SK-N-SH treated with all-trans-retinoic acid at 6 μM for 48 hours (cell line): ENCODE measurements around the gene OR9Q1.
A peak's percentile ranks its signal among the peaks of the same experiment; 100 is the strongest.

Experiments used
- ATAC-seq: fragments of 200-7000 bp; cut with Tn5 transposase; 3 replicates; pipeline ENCODE4 v1.9.1; 2020; ENCODE audit warnings: mild to moderate bottlenecking, moderate library complexity
- CSDC2 ChIP-seq: fragments of 250-450 bp; sonication (Bioruptor Pico); IDR thresholded peaks from 2 replicates; pipeline ENCODE4 v1.5.0; 2020; ENCODE audit warnings: mild to moderate bottlenecking, moderate library complexity
- ESRRG ChIP-seq: fragments of 250-450 bp; sonication (Bioruptor Pico); IDR thresholded peaks from 2 replicates; pipeline ENCODE4 v1.6.1; 2021; ENCODE audit warnings: mild to moderate bottlenecking
- GLIS3 ChIP-seq: fragments of 250-450 bp; sonication (Bioruptor Pico); IDR thresholded peaks from 2 replicates; pipeline ENCODE4 v1.5.0; 2020; ENCODE audit warnings: mild to moderate bottlenecking, moderate library complexity
- ISL1 ChIP-seq: fragments of 250-450 bp; sonication (Bioruptor Pico); IDR thresholded peaks from 2 replicates; pipeline ENCODE4 v2.1.2; 2022; ENCODE audit warnings: mild to moderate bottlenecking, moderate library complexity
- OSR1 ChIP-seq: fragments of 250-450 bp; sonication (Bioruptor Pico); IDR thresholded peaks from 2 replicates; pipeline ENCODE4 v1.8.0; 2022; ENCODE audit warnings: moderate library complexity, mild to moderate bottlenecking, inconsistent platforms
- PPARA ChIP-seq: fragments of 250-450 bp; sonication (Bioruptor Pico); IDR thresholded peaks from 2 replicates; pipeline ENCODE4 v1.5.0; 2020; ENCODE audit warnings: mild to moderate bottlenecking, borderline replicate concordance
- RARB ChIP-seq: fragments of 250-450 bp; sonication (Bioruptor Pico); IDR thresholded peaks from 2 replicates; pipeline ENCODE4 v1.8.0; 2021; ENCODE audit warnings: mild to moderate bottlenecking, moderate library complexity
- SNAI2 ChIP-seq: fragments of 250-450 bp; sonication (Bioruptor Pico); IDR thresholded peaks from 2 replicates; pipeline ENCODE4 v1.5.0; 2020; ENCODE audit warnings: mild to moderate bottlenecking, moderate library complexity
- TCF4 ChIP-seq: fragments of 250-450 bp; sonication (Bioruptor Pico); IDR thresholded peaks from 2 replicates; pipeline ENCODE4 v1.8.0; 2021; ENCODE audit warnings: mild to moderate bottlenecking, moderate library complexity, borderline replicate concordance
- ZC3H10 ChIP-seq: fragments of 250-450 bp; sonication (Bioruptor Pico); IDR thresholded peaks from 2 replicates; pipeline ENCODE4 v1.5.1; 2021; ENCODE audit warnings: mild to moderate bottlenecking, moderate library complexity
- ZFP3 ChIP-seq: fragments of 250-450 bp; sonication (Bioruptor Pico); IDR thresholded peaks from 2 replicates; pipeline ENCODE4 v1.5.0; 2020; ENCODE audit warnings: mild to moderate bottlenecking, moderate library complexity
- ZFP30 ChIP-seq: fragments of 450-650 bp; formaldehyde crosslinking; IDR thresholded peaks from 2 replicates; pipeline ENCODE4 v1.5.0; 2022; ENCODE audit warnings: mild to moderate bottlenecking, moderate library complexity
- ZNF565 ChIP-seq: fragments of 450-650 bp; formaldehyde crosslinking; conservative IDR thresholded peaks from 2 replicates; pipeline ENCODE4 v1.5.0; 2020; ENCODE audit warnings: low read depth, mild to moderate bottlenecking, moderate library complexity
- ZNF70 ChIP-seq: fragments of 450-650 bp; formaldehyde crosslinking; IDR thresholded peaks from 2 replicates; pipeline ENCODE4 v1.5.0; 2020; ENCODE audit warnings: mild to moderate bottlenecking, moderate library complexity
- TF ChIP-seq, protein P1 (sequence below): fragments of 250-450 bp; sonication (Bioruptor Pico); IDR thresholded peaks from 2 replicates; pipeline ENCODE4 v1.5.0; 2020; ENCODE audit warnings: mild to moderate bottlenecking, moderate library complexity
- TF ChIP-seq, protein P2 (sequence below): fragments of 250-450 bp; sonication (Bioruptor Pico); IDR thresholded peaks from 2 replicates; pipeline ENCODE4 v1.8.0; 2020; ENCODE audit warnings: mild to moderate bottlenecking, moderate library complexity, borderline replicate concordance
- TF ChIP-seq, protein P3 (sequence below): fragments of 250-450 bp; sonication (Bioruptor Pico); IDR thresholded peaks from 2 replicates; pipeline ENCODE4 v1.5.1; 2020; ENCODE audit warnings: low read depth, mild to moderate bottlenecking, moderate library complexity
- TF ChIP-seq, protein P4 (sequence below): fragments of 250-450 bp; sonication (Bioruptor Pico); IDR thresholded peaks from 2 replicates; pipeline ENCODE4 v1.5.1; 2021; ENCODE audit warnings: mild to moderate bottlenecking, moderate library complexity

The OR9Q1 gene

DNA sequence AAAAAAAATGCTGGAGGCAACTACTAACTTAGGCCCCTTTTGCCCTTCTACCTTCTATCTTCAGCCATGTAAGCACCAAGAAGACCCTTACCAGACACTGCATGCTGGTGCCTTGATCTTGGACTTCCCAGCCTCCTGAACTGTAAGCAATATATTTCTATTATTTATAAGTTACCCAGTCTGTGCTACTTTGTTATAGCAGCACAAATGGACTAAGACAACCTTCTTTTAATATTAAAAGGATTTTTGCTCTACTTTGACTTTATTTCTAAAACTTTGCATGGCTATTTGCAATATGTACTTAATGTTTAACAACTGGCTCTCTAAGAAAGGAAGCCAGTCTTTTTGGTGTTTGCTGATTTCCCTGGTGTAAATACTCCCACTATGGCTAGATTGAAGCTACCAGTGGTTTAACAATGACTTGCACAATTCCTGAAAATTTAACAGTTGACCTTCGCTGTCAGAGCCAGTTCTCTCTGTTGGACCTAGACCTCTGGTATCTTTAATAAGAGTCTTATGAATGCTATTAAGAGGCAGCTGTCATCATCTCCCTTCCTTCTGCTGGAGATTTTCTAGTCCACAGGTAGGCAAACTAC, 32.2 kb downstream of the OR9Q1 start:
- no peak for ATAC-seq
- TF ChIP-seq, protein P1, sequence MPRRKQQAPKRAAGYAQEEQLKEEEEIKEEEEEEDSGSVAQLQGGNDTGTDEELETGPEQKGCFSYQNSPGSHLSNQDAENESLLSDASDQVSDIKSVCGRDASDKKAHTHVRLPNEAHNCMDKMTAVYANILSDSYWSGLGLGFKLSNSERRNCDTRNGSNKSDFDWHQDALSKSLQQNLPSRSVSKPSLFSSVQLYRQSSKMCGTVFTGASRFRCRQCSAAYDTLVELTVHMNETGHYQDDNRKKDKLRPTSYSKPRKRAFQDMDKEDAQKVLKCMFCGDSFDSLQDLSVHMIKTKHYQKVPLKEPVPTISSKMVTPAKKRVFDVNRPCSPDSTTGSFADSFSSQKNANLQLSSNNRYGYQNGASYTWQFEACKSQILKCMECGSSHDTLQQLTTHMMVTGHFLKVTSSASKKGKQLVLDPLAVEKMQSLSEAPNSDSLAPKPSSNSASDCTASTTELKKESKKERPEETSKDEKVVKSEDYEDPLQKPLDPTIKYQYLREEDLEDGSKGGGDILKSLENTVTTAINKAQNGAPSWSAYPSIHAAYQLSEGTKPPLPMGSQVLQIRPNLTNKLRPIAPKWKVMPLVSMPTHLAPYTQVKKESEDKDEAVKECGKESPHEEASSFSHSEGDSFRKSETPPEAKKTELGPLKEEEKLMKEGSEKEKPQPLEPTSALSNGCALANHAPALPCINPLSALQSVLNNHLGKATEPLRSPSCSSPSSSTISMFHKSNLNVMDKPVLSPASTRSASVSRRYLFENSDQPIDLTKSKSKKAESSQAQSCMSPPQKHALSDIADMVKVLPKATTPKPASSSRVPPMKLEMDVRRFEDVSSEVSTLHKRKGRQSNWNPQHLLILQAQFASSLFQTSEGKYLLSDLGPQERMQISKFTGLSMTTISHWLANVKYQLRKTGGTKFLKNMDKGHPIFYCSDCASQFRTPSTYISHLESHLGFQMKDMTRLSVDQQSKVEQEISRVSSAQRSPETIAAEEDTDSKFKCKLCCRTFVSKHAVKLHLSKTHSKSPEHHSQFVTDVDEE (CRISPR knock-in tag): no peak
- no peak for TF ChIP-seq ZNF565 (CRISPR knock-in tag)
- no peak for TF ChIP-seq ZC3H10 (CRISPR knock-in tag)
- no peak for TF ChIP-seq TCF4 (CRISPR knock-in tag)
- TF ChIP-seq, all 23 proteins: peak for 0

DNA sequence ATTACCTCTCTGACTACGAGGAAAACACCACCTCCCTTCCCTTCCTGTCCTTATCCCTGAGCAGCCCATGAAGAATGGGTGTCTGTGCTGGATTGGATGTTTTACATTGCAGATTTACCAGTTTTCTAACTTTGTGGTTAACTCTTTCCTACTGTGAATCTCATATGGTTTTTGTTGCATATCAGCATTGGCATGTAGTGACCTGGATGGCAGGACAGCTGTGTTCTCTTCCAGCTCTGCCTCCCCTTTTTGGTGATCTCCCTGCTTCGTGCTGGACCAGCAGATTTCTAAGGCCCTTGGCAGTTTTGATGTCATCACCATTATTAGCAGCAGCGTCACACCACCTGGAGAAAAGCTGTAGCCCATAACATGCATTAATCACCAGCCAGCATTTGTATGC, 33.8 kb downstream of the OR9Q1 start:
- TF ChIP-seq, protein P2, sequence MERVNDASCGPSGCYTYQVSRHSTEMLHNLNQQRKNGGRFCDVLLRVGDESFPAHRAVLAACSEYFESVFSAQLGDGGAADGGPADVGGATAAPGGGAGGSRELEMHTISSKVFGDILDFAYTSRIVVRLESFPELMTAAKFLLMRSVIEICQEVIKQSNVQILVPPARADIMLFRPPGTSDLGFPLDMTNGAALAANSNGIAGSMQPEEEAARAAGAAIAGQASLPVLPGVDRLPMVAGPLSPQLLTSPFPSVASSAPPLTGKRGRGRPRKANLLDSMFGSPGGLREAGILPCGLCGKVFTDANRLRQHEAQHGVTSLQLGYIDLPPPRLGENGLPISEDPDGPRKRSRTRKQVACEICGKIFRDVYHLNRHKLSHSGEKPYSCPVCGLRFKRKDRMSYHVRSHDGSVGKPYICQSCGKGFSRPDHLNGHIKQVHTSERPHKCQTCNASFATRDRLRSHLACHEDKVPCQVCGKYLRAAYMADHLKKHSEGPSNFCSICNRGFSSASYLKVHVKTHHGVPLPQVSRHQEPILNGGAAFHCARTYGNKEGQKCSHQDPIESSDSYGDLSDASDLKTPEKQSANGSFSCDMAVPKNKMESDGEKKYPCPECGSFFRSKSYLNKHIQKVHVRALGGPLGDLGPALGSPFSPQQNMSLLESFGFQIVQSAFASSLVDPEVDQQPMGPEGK (CRISPR knock-in tag): no peak
- no peak for TF ChIP-seq TCF4 (CRISPR knock-in tag)
- TF ChIP-seq, protein P3, sequence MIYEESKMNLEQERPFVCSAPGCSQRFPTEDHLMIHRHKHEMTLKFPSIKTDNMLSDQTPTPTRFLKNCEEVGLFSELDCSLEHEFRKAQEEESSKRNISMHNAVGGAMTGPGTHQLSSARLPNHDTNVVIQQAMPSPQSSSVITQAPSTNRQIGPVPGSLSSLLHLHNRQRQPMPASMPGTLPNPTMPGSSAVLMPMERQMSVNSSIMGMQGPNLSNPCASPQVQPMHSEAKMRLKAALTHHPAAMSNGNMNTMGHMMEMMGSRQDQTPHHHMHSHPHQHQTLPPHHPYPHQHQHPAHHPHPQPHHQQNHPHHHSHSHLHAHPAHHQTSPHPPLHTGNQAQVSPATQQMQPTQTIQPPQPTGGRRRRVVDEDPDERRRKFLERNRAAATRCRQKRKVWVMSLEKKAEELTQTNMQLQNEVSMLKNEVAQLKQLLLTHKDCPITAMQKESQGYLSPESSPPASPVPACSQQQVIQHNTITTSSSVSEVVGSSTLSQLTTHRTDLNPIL (CRISPR knock-in tag): no peak
- TF ChIP-seq ZFP30: no peak
- no peak for ATAC-seq

DNA sequence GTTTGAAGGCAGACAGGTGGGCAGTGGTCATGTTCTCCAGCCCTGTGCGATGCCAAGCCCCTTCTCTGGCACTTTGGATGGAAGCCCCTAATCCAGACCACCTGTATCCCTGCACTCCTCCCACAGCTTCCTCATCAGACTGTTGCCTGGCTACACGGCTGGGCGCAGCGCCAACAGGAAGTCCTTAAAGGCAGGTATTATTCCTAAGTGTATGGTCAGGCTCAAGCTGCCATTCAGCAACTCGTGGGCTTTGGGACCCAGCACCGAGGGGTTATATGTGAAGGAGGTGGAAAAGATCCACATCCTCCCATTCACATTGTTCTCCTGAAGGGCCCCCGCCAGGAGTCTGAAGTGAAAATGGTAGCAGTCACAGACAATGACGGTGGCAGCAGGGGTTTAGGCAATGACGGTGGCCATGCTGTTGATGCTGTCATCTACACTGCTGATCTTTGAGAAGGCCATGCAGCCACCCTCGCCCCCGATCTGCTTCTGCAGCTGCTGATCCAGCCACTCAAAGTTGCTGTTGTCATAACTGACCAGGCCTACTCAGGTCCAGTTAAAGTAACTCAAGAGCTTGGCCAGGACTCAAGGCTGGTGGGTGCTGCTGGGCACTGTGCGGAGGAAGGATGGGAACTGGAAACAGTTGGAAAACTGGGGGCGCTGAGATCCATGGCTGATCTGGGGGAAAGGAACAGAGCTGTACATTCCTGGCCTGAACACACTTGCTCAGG, 34.8 kb downstream of the OR9Q1 start:
- ATAC-seq: peak; percentile 62; the same call in 1 of the 3 replicates

More for the DNA sequence above, 34.8 kb downstream of the OR9Q1 start:
- TF ChIP-seq PPARA (CRISPR knock-in tag): no peak
- no peak for TF ChIP-seq ESRRG (CRISPR knock-in tag)
- TF ChIP-seq, protein P4, sequence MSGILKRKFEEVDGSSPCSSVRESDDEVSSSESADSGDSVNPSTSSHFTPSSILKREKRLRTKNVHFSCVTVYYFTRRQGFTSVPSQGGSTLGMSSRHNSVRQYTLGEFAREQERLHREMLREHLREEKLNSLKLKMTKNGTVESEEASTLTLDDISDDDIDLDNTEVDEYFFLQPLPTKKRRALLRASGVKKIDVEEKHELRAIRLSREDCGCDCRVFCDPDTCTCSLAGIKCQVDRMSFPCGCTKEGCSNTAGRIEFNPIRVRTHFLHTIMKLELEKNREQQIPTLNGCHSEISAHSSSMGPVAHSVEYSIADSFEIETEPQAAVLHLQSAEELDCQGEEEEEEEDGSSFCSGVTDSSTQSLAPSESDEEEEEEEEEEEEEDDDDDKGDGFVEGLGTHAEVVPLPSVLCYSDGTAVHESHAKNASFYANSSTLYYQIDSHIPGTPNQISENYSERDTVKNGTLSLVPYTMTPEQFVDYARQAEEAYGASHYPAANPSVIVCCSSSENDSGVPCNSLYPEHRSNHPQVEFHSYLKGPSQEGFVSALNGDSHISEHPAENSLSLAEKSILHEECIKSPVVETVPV (CRISPR knock-in tag): no peak
- TF ChIP-seq, protein P1 (CRISPR knock-in tag): no peak
- no peak for TF ChIP-seq ISL1 (CRISPR knock-in tag)
- TF ChIP-seq OSR1 (CRISPR knock-in tag): no peak
- no peak for TF ChIP-seq ZC3H10 (CRISPR knock-in tag)
- TF ChIP-seq ZFP30: no peak
- 0 out of 2 replicates have a peak, but pooled peaks have one; percentile 58 for TF ChIP-seq CSDC2 (CRISPR knock-in tag)
- no peak for TF ChIP-seq GLIS3 (CRISPR knock-in tag)
- no peak for TF ChIP-seq TCF4 (CRISPR knock-in tag)
- no peak for TF ChIP-seq ZNF70
- TF ChIP-seq, protein P3 (CRISPR knock-in tag): no peak
- TF ChIP-seq SNAI2: no peak
- no peak for TF ChIP-seq RARB
- 0 out of 2 replicates have a peak, but pooled peaks have one; percentile 36 for TF ChIP-seq ZFP3 (CRISPR knock-in tag)
- TF ChIP-seq ZNF565 (CRISPR knock-in tag): no peak
